Stimulated activated CD4-positive, alpha-beta T cell treated with anti-CD3 and anti-CD28 coated beads, Interleukin-4, amount 100 ng/mL, for 48 hours (primary cell): ENCODE results near the gene RPL10.

Source experiments
- DNase-seq, 2 donors: peaks; one replicate each; pipeline ENCODE4 v3.0.0-alpha.2; 2020; ENCODE audit warnings: low read depth in 2 of 2

The RPL10 gene

DNA sequence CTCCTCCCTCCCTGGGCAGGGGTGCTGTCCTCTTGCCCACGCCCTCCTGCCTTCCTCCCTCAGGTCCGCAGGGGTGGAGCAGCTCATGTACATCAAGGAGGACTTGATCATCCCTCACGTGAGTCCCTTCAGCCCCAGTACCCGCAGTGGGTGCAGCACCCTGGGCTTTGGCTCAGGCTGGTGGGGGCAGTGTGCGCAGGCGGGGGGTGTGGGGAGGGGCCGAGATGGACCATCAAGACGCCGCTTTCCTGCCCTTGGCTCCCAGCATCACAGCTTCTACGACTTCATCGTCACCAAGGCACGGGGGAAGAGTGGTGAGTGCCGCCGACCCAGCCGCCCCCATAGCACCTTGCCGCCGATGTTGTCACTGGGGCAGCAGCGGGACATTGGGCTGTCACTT lies 51.4 kb downstream of the RPL10 start:
- no peak for DNase-seq

DNA sequence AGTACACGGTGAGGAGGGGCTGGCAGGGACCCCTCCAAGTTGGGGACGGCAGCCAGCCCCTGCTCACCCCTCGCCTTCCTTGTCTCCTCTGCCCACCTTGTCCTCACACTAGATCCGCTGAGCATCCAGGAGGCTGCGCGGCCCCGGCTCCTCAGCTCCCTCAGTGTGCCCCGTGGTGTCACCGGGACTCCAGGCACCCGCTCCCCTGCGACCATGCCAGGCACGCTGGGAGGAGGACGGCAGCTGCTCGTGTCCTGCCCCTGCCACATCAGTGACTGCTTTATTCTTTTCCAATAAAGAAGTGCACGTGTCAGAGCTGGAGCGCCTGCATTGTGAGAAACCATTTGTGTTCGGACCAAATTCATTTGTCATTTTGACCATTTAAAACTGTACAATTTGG lies 52.1 kb downstream of the RPL10 start:
- DNase-seq = no peak
